Esophagus squamous epithelium (tissue), 4 donors: ENCODE data around the gene SPRYD7.

ENCODE experiments used
- POLR2A ChIP-seq, 4 donors: fragments of 450-650 bp; IDR thresholded peaks; one replicate each; pipeline ENCODE4 v1.6.1; 2017; ENCODE audit warnings: antibody characterized with exemption in 4 of 4, mild to moderate bottlenecking in 4 of 4, moderate library complexity in 3 of 4
- TF ChIP-seq, protein P1 (sequence below), 6 experiments: fragments of 450-650 bp in 4 of 6; fragments of 200-600 bp in 2 of 6; sonication (generic) in 2 of 6; IDR thresholded peaks; one replicate each; pipeline ENCODE4 v1.5.1; 2016 to 2019; ENCODE audit warnings: antibody characterized with exemption in 6 of 6, mild to moderate bottlenecking in 4 of 6, moderate library complexity in 4 of 6

DNA sequence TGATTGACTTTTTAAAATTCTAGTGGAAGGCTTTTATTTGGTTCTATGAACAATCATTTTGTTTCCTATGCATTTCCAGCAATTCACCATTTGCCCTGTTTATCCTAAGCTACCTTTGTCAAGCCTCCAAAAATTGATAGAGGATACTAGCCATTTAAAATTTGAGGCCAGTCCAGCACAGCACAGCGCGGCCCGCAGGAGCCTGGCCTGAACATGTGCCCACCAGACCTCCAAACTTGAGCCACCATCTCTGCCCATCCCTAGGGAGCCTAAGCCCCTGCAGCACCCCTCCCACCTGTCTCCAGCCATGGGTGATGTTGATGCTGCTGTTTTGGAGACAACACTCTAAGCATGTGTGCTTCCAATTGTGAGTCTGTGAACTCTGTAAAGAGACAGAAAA lies 57.5 kb downstream of the SPRYD7 start:
- no peak for TF ChIP-seq POLR2A (IDR thresholded peaks at IDR 0.05)
- TF ChIP-seq, protein P1, sequence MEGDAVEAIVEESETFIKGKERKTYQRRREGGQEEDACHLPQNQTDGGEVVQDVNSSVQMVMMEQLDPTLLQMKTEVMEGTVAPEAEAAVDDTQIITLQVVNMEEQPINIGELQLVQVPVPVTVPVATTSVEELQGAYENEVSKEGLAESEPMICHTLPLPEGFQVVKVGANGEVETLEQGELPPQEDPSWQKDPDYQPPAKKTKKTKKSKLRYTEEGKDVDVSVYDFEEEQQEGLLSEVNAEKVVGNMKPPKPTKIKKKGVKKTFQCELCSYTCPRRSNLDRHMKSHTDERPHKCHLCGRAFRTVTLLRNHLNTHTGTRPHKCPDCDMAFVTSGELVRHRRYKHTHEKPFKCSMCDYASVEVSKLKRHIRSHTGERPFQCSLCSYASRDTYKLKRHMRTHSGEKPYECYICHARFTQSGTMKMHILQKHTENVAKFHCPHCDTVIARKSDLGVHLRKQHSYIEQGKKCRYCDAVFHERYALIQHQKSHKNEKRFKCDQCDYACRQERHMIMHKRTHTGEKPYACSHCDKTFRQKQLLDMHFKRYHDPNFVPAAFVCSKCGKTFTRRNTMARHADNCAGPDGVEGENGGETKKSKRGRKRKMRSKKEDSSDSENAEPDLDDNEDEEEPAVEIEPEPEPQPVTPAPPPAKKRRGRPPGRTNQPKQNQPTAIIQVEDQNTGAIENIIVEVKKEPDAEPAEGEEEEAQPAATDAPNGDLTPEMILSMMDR (IDR thresholded peaks at IDR 0.05): no peak
